RPMI8226 (cell line): ENCODE results near the gene B4GALT2.

Experiments
- DNase-seq: peaks from one replicate; pipeline ENCODE4 v3.0.0-alpha.2; 2015

The B4GALT2 gene

GRCh38 chr1:43970911-43971310 is 8.1 kb upstream of the B4GALT2 start:
- no peak for DNase-seq

GRCh38 chr1:43971336-43971980 is 7.6 kb upstream of the B4GALT2 start:
- no peak for DNase-seq

DNA sequence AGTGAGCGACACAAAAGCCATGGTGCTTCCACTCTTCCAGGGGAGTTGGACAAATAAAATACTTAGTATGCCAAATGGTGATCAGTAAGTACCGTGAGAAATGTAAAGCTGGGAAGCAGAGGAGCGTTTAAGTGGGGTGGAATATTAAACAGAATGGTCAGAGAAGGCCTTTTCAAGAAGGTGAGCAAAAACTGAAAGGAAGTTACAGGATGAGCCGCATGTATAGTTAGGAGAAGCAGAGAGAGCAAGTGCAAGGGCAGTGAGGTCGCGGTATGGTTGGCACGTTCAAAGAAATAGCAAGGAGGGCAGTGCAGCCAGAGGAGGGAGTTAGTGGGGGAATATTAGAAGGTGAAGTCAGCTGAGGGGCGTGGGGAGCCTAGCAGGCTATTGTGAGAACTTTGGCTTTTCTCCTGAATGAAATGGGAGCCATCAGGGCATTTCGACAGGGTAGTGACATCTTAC is 5.0 kb upstream of the B4GALT2 start:
- peak; percentile 77 for DNase-seq

GRCh38 chr1:43974443-43975248 is 4.4 kb upstream of the B4GALT2 start, which contains the start of gene ATP6V0B:
Gene ATP6V0B (plus strand): TSS chr1:43974960. CDS start chr1:43975041, 81 bp downstream.
- DNase-seq: peak; percentile 99

DNA sequence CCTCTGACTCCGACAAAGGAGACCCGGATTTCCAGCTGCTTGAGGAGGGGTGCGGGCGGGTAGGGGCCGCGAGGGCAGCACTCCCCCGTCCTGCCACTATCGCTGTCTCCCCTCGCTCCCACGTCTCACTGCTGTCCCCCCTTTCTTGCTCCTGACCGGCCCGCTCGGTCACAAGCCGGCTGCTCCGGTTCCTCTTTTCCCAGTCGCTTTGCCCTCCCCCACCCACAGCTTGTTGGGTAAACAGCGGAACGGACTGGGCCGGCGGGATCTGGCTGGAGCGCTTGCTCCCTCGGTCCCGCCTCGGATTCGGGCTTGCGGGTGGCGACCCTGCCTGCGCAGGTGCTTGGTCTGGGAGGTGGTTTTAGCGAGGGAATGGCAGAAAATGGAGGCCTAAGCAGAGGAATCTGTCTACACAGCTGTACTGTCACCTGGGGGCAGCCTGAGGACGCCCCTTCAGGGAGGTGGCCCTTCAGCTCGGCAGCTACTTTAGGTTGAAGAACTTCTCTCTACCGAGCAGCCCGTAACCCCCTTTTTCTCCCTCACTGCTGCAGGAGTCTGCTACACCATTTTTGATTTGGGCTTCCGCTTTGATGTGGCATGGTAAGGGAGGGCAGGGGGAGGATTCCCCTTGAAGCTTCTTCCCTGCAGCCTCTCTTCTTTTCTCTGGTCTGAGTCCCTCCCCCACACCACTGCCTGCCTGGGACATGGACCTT is 3.6 kb upstream of the B4GALT2 start:
- DNase-seq: peak; percentile 63

DNA sequence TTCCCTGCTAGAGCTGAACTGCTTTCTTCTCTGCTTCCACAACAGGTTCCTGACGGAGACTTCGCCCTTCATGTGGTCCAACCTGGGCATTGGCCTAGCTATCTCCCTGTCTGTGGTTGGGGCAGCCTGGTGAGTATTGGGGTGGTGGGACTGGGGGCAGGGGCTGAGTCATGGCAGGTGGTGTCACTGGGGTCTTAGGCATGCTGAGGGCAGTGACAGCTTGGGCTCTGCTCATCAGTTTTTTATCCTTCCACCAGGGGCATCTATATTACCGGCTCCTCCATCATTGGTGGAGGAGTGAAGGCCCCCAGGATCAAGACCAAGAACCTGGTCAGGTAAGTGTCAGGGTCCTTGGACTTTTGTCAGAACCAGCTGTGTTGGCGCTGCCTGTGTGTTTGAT is 3.0 kb upstream of the B4GALT2 start:
- DNase-seq: no peak

DNA sequence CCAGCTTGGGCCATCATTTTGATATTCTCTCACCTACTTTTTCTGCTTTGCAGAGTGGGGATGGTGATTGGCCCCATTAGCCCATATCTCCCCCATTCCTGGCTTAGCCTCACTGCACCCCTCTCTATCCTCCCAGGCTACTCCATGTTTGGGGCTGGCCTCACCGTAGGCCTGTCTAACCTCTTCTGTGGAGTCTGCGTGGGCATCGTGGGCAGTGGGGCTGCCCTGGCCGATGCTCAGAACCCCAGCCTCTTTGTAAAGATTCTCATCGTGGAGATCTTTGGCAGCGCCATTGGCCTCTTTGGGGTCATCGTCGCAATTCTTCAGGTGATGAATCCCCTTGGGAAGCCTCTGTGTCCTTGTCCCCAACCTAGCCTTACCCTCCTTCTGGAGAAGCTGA is 2.1 kb upstream of the B4GALT2 start:
- DNase-seq: no peak

- no peak for DNase-seq
These were observed 1.4 kb upstream of the B4GALT2 start for GRCh38 chr1:43977376-43978263.

DNA sequence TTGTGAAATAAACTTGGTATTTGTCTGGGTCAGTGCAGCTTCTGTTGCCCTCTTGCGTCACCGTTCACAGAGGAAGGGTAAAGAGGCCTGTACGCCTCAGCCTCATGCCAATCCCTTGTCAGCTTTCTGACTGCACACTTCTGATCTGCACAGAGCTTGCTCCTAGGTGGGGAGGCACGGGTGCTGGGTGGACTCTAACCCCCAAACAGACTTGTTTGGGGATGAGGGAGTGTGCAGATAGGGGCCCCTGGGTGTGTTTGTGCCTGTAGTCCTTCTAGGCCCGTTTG is 803 bp upstream of the B4GALT2 start:
- no peak for DNase-seq

DNA sequence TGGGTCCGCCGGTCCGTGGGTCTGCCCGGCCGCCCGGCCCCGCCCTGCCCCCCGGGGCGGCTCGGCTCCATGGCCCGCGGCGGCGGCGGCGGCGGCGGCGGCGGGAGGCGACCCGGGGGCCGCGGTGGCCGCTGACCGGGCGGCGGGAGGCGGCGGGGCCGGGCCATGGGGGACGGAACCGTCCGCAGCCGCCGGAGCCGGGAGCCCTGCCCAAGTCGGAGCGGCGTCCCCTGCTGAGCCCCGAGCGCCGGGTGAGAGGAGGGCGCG is 184 bp downstream of the B4GALT2 start:
- DNase-seq: no peak

GRCh38 chr1:43979528-43980254 is 681 bp downstream of the B4GALT2 start:
- peak; percentile 76 for DNase-seq

- peak; percentile 13 for DNase-seq
These were observed 1.5 kb downstream of the B4GALT2 start for GRCh38 chr1:43980255-43981134.

DNA sequence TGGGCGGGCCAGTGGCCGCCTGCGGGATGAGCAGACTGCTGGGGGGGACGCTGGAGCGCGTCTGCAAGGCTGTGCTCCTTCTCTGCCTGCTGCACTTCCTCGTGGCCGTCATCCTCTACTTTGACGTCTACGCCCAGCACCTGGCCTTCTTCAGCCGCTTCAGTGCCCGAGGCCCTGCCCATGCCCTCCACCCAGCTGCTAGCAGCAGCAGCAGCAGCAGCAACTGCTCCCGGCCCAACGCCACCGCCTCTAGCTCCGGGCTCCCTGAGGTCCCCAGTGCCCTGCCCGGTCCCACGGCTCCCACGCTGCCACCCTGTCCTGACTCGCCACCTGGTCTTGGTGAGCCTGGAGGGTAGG is 2.1 kb downstream of the B4GALT2 start:
- DNase-seq: no peak

DNA sequence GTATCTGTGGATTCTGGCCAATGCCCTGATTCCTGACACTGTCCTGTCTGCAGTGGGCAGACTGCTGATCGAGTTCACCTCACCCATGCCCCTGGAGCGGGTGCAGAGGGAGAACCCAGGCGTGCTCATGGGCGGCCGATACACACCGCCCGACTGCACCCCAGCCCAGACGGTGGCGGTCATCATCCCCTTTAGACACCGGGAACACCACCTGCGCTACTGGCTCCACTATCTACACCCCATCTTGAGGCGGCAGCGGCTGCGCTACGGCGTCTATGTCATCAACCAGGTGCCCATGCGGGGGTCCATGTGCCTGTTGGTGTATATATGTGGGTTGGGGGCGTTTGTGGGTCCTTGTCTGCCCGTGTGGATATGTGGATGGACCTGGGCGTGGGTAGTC is 2.6 kb downstream of the B4GALT2 start:
- DNase-seq: no peak

- no peak for DNase-seq
These were observed 3.2 kb downstream of the B4GALT2 start for GRCh38 chr1:43982241-43982640.

- no peak for DNase-seq
These were observed 3.8 kb downstream of the B4GALT2 start for GRCh38 chr1:43982808-43983207.

- DNase-seq: no peak
These were observed 4.4 kb downstream of the B4GALT2 start for GRCh38 chr1:43983253-43983899.

DNA sequence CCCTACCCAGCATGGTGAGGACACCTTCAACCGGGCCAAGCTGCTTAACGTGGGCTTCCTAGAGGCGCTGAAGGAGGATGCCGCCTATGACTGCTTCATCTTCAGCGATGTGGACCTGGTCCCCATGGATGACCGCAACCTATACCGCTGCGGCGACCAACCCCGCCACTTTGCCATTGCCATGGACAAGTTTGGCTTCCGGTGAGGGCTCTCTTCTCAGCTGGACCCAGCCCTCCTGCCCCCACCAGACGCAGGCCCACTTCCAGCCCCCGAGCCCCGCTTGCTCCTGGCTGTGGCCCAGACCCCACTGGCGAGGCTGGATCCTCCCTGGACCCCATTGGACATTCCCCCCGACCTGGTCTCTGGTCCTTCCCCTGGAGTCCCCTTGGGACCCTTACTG is 5.8 kb downstream of the B4GALT2 start:
- DNase-seq: no peak

GRCh38 chr1:43985984-43986595 is 7.1 kb downstream of the B4GALT2 start:
- DNase-seq: no peak

DNA sequence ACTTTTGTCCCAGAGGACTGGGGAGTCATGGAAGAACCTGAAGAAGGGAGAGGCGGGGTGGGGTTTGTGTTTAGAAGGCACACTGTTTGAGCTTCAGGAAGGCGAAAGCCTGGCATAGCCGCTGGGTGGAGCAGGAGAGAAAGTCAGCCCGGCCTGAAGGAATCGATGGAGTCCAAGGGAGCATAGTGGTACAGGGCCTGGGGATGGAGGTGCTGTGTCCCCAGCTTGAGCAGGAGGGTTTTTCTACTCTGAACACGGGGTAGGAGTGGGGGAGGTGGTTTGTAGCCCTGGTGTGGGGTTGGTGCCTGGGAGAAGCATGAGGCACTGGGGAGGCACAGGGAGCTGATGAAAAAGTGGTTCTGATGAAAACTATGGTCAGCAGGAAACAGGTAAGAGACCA is 7.7 kb downstream of the B4GALT2 start:
- DNase-seq: no peak
